SU-DHL-6 (cell line): ENCODE data around the gene QPCT.
A peak's percentile ranks its signal among the peaks of the same experiment; 100 is the strongest.

Experiments used
- H2AFZ ChIP-seq: fragments of 200-600 bp; sonication (generic); 2 replicates; pipeline ENCODE4 v1.6.1; 2014; ENCODE audit warnings: low read depth, mild to moderate bottlenecking, moderate library complexity, mixed read lengths, antibody characterized with exemption, low read length; ENCODE audit not compliant: severe bottlenecking
- H3F3A ChIP-seq: fragments of 200-600 bp; shearing (Covaris generic); 2 replicates; pipeline ENCODE4 v1.6.0; 2016; ENCODE audit warnings: antibody characterized with exemption, mild to moderate bottlenecking; ENCODE audit not compliant: insufficient read depth
- H3K27ac ChIP-seq: fragments of 200-600 bp; sonication (generic); 2 replicates; pipeline ENCODE4 v1.5.1; 2016; ENCODE audit warnings: low read depth, mild to moderate bottlenecking, low read length, moderate library complexity, mixed read lengths
- H3K27me3 ChIP-seq: fragments of 200-600 bp; sonication (generic), shearing (Covaris generic); 2 replicates; pipeline ENCODE4 v1.6.0; 2014; ENCODE audit warnings: mild to moderate bottlenecking, low read length
- H3K36me3 ChIP-seq: fragments of 200-600 bp; sonication (generic); 2 replicates; pipeline ENCODE4 v1.6.1; 2014; ENCODE audit warnings: mild to moderate bottlenecking, low read length, mixed read lengths
- H3K4me2 ChIP-seq: fragments of 300-600, 200-600 bp; shearing (Covaris generic), sonication (generic); 2 replicates; pipeline ENCODE4 v1.6.0; 2014; ENCODE audit warnings: low read length, low read depth, mild to moderate bottlenecking; ENCODE audit not compliant: poor library complexity, severe bottlenecking
- H3K4me3 ChIP-seq: fragments of 200-600 bp; sonication (generic); 2 replicates; pipeline ENCODE4 v1.5.1; 2014; ENCODE audit warnings: antibody characterized with exemption, low read length, mild to moderate bottlenecking, mixed read lengths; ENCODE audit not compliant: insufficient read depth, poor library complexity, severe bottlenecking
- H3K79me2 ChIP-seq: fragments of 200-600 bp; sonication (generic); 2 replicates; pipeline ENCODE4 v1.6.1; 2014; ENCODE audit warnings: mild to moderate bottlenecking, low read length, moderate library complexity; ENCODE audit not compliant: insufficient read depth
- H3K9ac ChIP-seq: fragments of 200-600 bp; sonication (generic); 2 replicates; pipeline ENCODE4 v1.7.0; 2014; ENCODE audit warnings: mild to moderate bottlenecking, low read length
- H3K9me2 ChIP-seq: fragments of 200-600 bp; sonication (generic); replicated peaks from 2 replicates; pipeline ENCODE4 v1.6.1; 2014; ENCODE audit warnings: low read length; ENCODE audit not compliant: insufficient read depth
- H3K9me3 ChIP-seq: fragments of 200-600 bp; sonication (generic); 2 replicates; pipeline ENCODE4 v1.6.1; 2014; ENCODE audit warnings: low read length, mixed read lengths; ENCODE audit not compliant: insufficient read depth
- H4K20me1 ChIP-seq: fragments of 200-600 bp; sonication (generic); 2 replicates; pipeline ENCODE4 v1.6.1; 2014; ENCODE audit warnings: low read depth, mild to moderate bottlenecking, antibody characterized with exemption, low read length, moderate library complexity, mixed read lengths
- EZH2phosphoT487 ChIP-seq: fragments of 200-600 bp; sonication (generic), shearing (Covaris generic); conservative IDR thresholded peaks from 2 replicates; pipeline ENCODE4 v1.6.1; 2018; ENCODE audit warnings: mild to moderate bottlenecking, antibody characterized with exemption, low read length, moderate library complexity, mixed read lengths
- TF ChIP-seq, protein P1 (sequence below): fragments of 200-600 bp; sonication (generic); IDR thresholded peaks from one replicate; pipeline ENCODE4 v1.5.1; 2017; ENCODE audit warnings: antibody characterized with exemption, mild to moderate bottlenecking, low read length, moderate library complexity; ENCODE audit not compliant: insufficient read depth, poor library complexity, severe bottlenecking

The QPCT gene

GRCh38 chr2:37348155-37348554 lies 3.7 kb downstream of the QPCT start:
- TF ChIP-seq, protein P1, sequence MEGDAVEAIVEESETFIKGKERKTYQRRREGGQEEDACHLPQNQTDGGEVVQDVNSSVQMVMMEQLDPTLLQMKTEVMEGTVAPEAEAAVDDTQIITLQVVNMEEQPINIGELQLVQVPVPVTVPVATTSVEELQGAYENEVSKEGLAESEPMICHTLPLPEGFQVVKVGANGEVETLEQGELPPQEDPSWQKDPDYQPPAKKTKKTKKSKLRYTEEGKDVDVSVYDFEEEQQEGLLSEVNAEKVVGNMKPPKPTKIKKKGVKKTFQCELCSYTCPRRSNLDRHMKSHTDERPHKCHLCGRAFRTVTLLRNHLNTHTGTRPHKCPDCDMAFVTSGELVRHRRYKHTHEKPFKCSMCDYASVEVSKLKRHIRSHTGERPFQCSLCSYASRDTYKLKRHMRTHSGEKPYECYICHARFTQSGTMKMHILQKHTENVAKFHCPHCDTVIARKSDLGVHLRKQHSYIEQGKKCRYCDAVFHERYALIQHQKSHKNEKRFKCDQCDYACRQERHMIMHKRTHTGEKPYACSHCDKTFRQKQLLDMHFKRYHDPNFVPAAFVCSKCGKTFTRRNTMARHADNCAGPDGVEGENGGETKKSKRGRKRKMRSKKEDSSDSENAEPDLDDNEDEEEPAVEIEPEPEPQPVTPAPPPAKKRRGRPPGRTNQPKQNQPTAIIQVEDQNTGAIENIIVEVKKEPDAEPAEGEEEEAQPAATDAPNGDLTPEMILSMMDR, result no peak
- no peak for TF ChIP-seq EZH2phosphoT487
- Histone ChIP-seq H3K9me2 (no peaks in the 10 kb centered on the region), H3K4me3 (no peak overlapping the region), H3K9me3 (no peaks in the 10 kb centered on the region), H3K79me2 (no peaks in the 10 kb centered on the region), H3F3A (peaks cover 15% of the 10 kb centered on the region; the same call in 1 of the 2 replicates), H2AFZ (no peak overlapping the region), H3K4me2 (no peak overlapping the region), H4K20me1 (no peaks in the 10 kb centered on the region), H3K9ac (no peak overlapping the region), H3K27ac (no peak overlapping the region), H3K27me3 (no peaks in the 10 kb centered on the region), H3K36me3 (no peaks in the 10 kb centered on the region)

DNA sequence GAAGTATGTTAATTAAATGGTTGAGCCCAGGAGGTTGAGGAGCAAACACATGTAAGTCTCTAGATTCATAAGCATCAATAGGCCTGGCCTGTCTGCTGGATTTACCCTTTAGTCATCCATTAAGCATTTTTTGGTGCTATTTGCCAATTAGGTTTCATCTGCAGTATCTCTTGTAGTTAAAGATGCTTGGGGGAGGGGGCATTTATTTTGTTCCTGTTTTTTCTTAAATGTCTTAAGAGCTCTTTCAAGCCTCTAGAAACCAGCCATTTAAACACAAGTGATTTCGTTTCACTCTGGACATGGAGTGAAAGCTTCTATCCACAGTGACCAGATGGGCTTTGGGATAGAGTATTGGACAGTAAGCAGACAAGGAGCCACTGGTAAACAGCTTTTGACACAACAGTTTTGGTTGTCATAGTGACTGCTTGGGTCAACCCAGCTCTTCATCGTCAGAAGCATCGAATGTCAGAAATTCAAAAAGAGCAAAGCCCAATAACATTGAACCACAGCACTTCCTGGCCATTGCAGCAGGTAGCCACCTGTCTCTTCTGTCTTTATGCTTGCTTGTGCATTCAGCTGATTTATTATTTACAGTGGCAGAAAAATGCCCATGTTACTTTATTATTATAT lies 4.9 kb downstream of the QPCT start:
- Histone ChIP-seq H3K9me3 (no peaks in the 10 kb centered on the region), H3K4me2 (peak overlapping the region; percentile 61), H3K9me2 (no peaks in the 10 kb centered on the region), H2AFZ (peak overlapping the region; percentile 13), H3F3A (peaks cover 7% of the 10 kb centered on the region; the same call in 1 of the 2 replicates), H3K79me2 (no peaks in the 10 kb centered on the region), H4K20me1 (no peaks in the 10 kb centered on the region), H3K36me3 (no peaks in the 10 kb centered on the region), H3K27ac (peak overlapping the region; percentile 73), H3K27me3 (no peaks in the 10 kb centered on the region), H3K9ac (peak overlapping the region; percentile 32), H3K4me3 (peak overlapping the region; percentile 9)
- no peak for TF ChIP-seq EZH2phosphoT487
- TF ChIP-seq, protein P1, result no peak

GRCh38 chr2:37350034-37350433 lies 5.6 kb downstream of the QPCT start:
- H3K4me2 ChIP-seq, result peak overlapping the region; percentile 61

More at GRCh38 chr2:37350034-37350433, 5.6 kb downstream of the QPCT start:
- H3K27me3 ChIP-seq, result no peaks in the 10 kb centered on the region
- peaks cover 7% of the 10 kb centered on the region; the same call in 1 of the 2 replicates for H3F3A ChIP-seq
- H3K27ac ChIP-seq, result peak overlapping the region; percentile 73
- peak overlapping the region; percentile 9 for H3K4me3 ChIP-seq
- no peaks in the 10 kb centered on the region for H4K20me1 ChIP-seq
- H3K9me2 ChIP-seq, result no peaks in the 10 kb centered on the region
- peak overlapping the region; percentile 13 for H2AFZ ChIP-seq
- peak overlapping the region; percentile 32 for H3K9ac ChIP-seq
- H3K79me2 ChIP-seq, result no peaks in the 10 kb centered on the region
- H3K36me3 ChIP-seq, result no peaks in the 10 kb centered on the region
- no peaks in the 10 kb centered on the region for H3K9me3 ChIP-seq
- TF ChIP-seq, protein P1, result no peak
- no peak for TF ChIP-seq EZH2phosphoT487
